HFFc6 (cell line): ENCODE results near the gene ZNF581. TPM values are rescaled to one million over a fixed set of nuclear protein-coding genes. Genes with fewer than 3 reads are reported as not detected.

ENCODE experiments used
- DNase-seq: peaks from one replicate; pipeline ENCODE4 v3.0.0-alpha.2; 2018
- H3K27ac Mint-ChIP-seq: 2 replicates; pipeline ENCODE4 v1.8.0; 2020; ENCODE audit warnings: mild to moderate bottlenecking, mixed read lengths
- H3K27me3 Mint-ChIP-seq: 2 replicates; pipeline ENCODE4 v1.8.0; 2021; ENCODE audit warnings: mild to moderate bottlenecking, moderate library complexity, mixed read lengths; ENCODE audit not compliant: insufficient read depth
- H3K36me3 Mint-ChIP-seq: 2 replicates; pipeline ENCODE4 v1.8.0; 2021; ENCODE audit warnings: low read depth, mixed read lengths
- H3K4me1 Mint-ChIP-seq: 2 replicates; pipeline ENCODE4 v1.8.0; 2020; ENCODE audit warnings: low read depth, mixed read lengths
- H3K4me3 Mint-ChIP-seq: 2 replicates; pipeline ENCODE4 v1.8.0; 2020; ENCODE audit warnings: mild to moderate bottlenecking, moderate library complexity, mixed read lengths
- H3K9me3 Mint-ChIP-seq: 2 replicates; pipeline ENCODE4 v1.8.0; 2020; ENCODE audit warnings: mild to moderate bottlenecking, mixed read lengths
- CTCF ChIP-seq: fragments of 200-600 bp; sonication (generic); IDR thresholded peaks from 2 replicates; pipeline ENCODE4 v1.5.0; 2021; ENCODE audit warnings: antibody characterized with exemption, mild to moderate bottlenecking
- total RNA-seq, 6 experiments: library from RNA; stranded (reverse); fragmentation: NEBNext Ultra II Directional; extraction: Animal tissue kit (Norgen Biotek cat#: 25700); gene quantifications; 2 replicates in 1 of 6; 3 replicates in 5 of 6; pipeline ENCODE4 v1.2.3, GENCODE V29; 2021

ZNF581 gene
- total RNA-seq, 6 experiments from 2014 or later: 20.1 to 25.8 (median 21.9) TPM

- Mint-ChIP-seq H3K27me3 (peaks cover 7% of the 10 kb centered on the region), H3K27ac (peak overlapping the region; percentile 3; the same call in 1 of the 2 replicates), H3K9me3 (no peaks in the 10 kb centered on the region), H3K36me3 (peaks cover 9% of the 10 kb centered on the region), H3K4me1 (peaks cover 39% of the 10 kb centered on the region), H3K4me3 (no peak overlapping the region)
- DNase-seq: no peak
- TF ChIP-seq CTCF: no peak
Observed at GRCh38 chr19:55671054-55671378, 27.6 kb downstream of the ZNF581 start.

- no peak for DNase-seq
- no peak for TF ChIP-seq CTCF
- H3K27ac Mint-ChIP-seq: peak overlapping the region; percentile 66
- H3K4me1 Mint-ChIP-seq: peaks cover 53% of the 10 kb centered on the region
- peaks cover 14% of the 10 kb centered on the region for H3K36me3 Mint-ChIP-seq
- peak overlapping the region; percentile 54 for H3K4me3 Mint-ChIP-seq
- peaks cover 7% of the 10 kb centered on the region for H3K27me3 Mint-ChIP-seq
- H3K9me3 Mint-ChIP-seq: no peaks in the 10 kb centered on the region
Observed at GRCh38 chr19:55672418-55672817, 29.0 kb downstream of the ZNF581 start.

- TF ChIP-seq CTCF: no peak
- H3K4me1 Mint-ChIP-seq: peaks cover 61% of the 10 kb centered on the region
- peak overlapping the region; percentile 68 for H3K27ac Mint-ChIP-seq
- no peak for DNase-seq
- peak overlapping the region; percentile 11 for H3K4me3 Mint-ChIP-seq
- no peaks in the 10 kb centered on the region for H3K9me3 Mint-ChIP-seq
- peaks cover 7% of the 10 kb centered on the region for H3K27me3 Mint-ChIP-seq
- peaks cover 22% of the 10 kb centered on the region for H3K36me3 Mint-ChIP-seq
Observed at GRCh38 chr19:55673465-55673864, 30.0 kb downstream of the ZNF581 start.

- no peak for DNase-seq
- Mint-ChIP-seq H3K27me3 (peaks cover 7% of the 10 kb centered on the region), H3K36me3 (peaks cover 26% of the 10 kb centered on the region), H3K27ac (peak overlapping the region; percentile 68), H3K4me3 (peak overlapping the region; percentile 11; the same call in 1 of the 2 replicates), H3K4me1 (peaks cover 65% of the 10 kb centered on the region), H3K9me3 (no peaks in the 10 kb centered on the region)
- no peak for TF ChIP-seq CTCF
Observed at GRCh38 chr19:55673889-55674288, 30.4 kb downstream of the ZNF581 start.

- Mint-ChIP-seq H3K27ac (peak overlapping the region; percentile 86), H3K27me3 (peaks cover 7% of the 10 kb centered on the region), H3K36me3 (peaks cover 31% of the 10 kb centered on the region), H3K9me3 (no peaks in the 10 kb centered on the region), H3K4me1 (peaks cover 71% of the 10 kb centered on the region), H3K4me3 (peak overlapping the region; percentile 96)
- no peak for DNase-seq
- TF ChIP-seq CTCF: no peak
Observed at GRCh38 chr19:55674459-55674840, 31.0 kb downstream of the ZNF581 start.
